Spinal cord (tissue), 10 donors: Measurements from ENCODE around the gene POU2AF3. TPM values are rescaled to one million over a fixed set of nuclear protein-coding genes. Genes with fewer than 3 reads are reported as not detected.

ENCODE experiments used
- DNase-seq, 6 donors: peaks; one replicate each; pipeline versions ENCODE4 v3.0.0 to v3.0.0-alpha.2; 2013 to 2015; ENCODE audit warnings: low spot score in 6 of 6, low read depth in 4 of 6
- H3K27ac ChIP-seq: one replicate; pipeline ENCODE4 v1.5.1; 2013; ENCODE audit warnings: low read depth, low read length, control low read depth
- H3K27me3 ChIP-seq: one replicate; pipeline ENCODE4 v1.6.1; 2013; ENCODE audit warnings: low read length; ENCODE audit not compliant: control insufficient read depth, insufficient read depth
- H3K36me3 ChIP-seq: one replicate; pipeline ENCODE4 v1.6.1; 2013; ENCODE audit warnings: low read length; ENCODE audit not compliant: control insufficient read depth, insufficient read depth
- H3K4me1 ChIP-seq: one replicate; pipeline ENCODE4 v1.6.1; 2013; ENCODE audit warnings: low read length; ENCODE audit not compliant: control insufficient read depth, insufficient read depth
- H3K4me3 ChIP-seq: one replicate; pipeline ENCODE4 v1.5.1; 2013; ENCODE audit warnings: low read depth, low read length, control low read depth
- H3K9me3 ChIP-seq: one replicate; pipeline ENCODE4 v1.6.1; 2013; ENCODE audit warnings: low read length; ENCODE audit not compliant: control insufficient read depth, insufficient read depth
- WGBS: methylation state at CpG from one replicate; pipeline ENCODE4 v1.1.5; 2013; ENCODE audit warnings: missing lambda C conversion rate; ENCODE audit not compliant: insufficient coverage; 5-methylcytosine and 5-hydroxymethylcytosine counted together
- polyA plus RNA-seq, 2 donors: library from polyadenylated mRNA; unstranded; fragments of 120-200 nt; gene quantifications; one replicate each; pipeline ENCODE4 v1.2.1, GENCODE V29; 2013; ENCODE audit not compliant: insufficient read length in 2 of 2
- total RNA-seq, 2 donors: library from RNA; depleted of rRNA in 1 of 2; stranded (reverse); fragments of 120-200 nt in 1 of 2; fragments of >200 nt in 1 of 2; gene quantifications; one replicate each; pipeline versions ENCODE4 v1.2.3 to v1.2.4, GENCODE V29; 2013 to 2014
- donor health status: healthy.

Gene POU2AF3
- total and polyA plus RNA-seq, 4 donors = 0.20 to 3.5 (median 2.6) TPM

DNA sequence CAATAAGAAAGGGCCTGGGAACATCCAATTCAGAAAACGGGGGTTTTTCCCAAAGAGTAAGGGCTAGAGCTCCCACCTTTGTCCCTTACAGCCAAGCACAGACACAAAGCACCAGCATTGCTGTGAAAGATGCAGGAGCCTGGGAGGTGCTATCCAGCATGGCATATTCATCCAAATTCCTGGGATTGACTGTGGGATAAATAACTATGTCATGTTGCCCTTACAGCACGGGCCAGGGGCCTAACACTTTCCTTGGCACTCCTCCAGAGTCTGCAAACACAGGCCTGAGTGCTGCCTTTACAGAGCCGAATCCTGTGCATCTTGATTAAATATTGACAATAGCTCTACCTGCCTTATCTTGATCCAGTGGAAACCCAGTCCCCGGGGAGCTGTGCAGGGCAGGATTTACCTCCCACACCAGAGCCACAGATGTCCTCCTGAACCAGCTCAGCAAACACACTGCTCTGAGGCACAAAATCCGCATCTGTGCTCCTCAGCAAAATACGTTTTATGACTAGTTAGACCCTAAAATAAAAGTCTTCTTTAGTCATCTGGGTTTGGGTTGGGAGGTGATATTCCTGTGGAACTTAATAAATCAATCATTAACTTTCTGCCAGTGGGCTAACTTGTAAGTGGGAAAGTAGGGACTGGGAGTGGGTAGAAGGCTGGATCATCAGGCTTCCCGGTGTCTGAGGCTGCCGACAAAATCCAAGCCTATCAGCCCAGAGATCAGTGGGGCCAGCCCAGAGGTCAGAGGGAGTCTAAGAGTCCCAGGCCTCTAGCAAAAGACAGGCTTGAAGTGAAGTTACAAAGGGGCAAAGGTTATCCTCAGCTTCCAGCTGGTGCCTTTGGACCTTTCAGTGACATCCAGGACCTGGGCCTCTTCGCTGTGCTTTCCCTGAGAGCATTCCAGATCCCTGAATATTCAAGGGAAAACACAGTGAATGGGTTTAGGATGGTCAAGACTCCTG lies 36.5 kb downstream of the POU2AF3 start:
- H3K36me3 ChIP-seq = no peaks in the 10 kb centered on the region
- H3K4me3 ChIP-seq = no peak overlapping the region
- H3K9me3 ChIP-seq = no peaks in the 10 kb centered on the region
- WGBS = 55% methylated on average over 7 of the region's 9 CpGs
- no peak for DNase-seq
- H3K4me1 ChIP-seq = peaks cover 6% of the 10 kb centered on the region
- H3K27ac ChIP-seq = no peak overlapping the region
- H3K27me3 ChIP-seq = no peaks in the 10 kb centered on the region

DNA sequence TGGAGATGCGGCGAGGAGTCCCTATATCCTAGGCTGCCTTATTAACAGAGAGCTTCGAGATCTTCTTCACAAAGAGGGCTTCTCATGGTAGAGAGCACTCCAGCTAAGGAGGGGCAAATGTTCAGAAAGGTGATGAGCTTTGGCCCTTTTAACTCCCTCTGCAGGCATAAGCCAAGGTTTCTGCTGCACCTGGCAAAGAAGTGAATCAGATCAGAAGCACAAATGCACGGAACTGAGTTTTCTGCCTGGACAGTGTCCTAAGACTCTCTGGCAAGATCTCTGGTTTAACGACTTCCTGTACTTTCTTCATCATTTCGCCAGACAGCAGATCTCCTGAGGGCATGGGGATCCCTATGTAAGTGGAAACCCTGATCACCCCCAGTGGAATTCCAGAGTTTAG lies 37.2 kb downstream of the POU2AF3 start:
- DNase-seq = no peak
- Histone ChIP-seq H3K4me1 (peaks cover under 1% of the 10 kb centered on the region), H3K27ac (no peak overlapping the region), H3K9me3 (no peaks in the 10 kb centered on the region), H3K36me3 (no peaks in the 10 kb centered on the region), H3K27me3 (no peaks in the 10 kb centered on the region), H3K4me3 (no peak overlapping the region)
- 80% methylated on average over 4 of the region's 6 CpGs for WGBS

DNA sequence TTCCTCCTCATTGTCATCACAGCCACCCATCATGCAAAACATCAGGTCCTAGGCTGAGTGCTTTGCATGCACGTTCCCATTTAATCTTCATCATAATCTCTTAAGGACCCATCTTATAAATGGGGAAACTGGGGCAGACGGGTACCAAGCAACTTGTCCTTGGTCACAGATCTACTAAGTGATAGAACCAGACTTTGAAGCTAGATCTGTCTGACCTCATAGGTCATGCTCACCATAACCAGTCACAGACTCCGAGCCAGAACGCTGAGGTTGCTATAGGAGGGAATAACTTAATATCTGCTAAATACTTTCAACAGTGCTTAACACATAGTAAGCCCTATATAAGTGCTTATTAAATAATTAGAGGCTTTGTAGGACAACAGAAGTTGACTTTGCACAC lies 37.7 kb downstream of the POU2AF3 start:
- WGBS = 94% methylated on average over 2 of the region's 4 CpGs

DNA sequence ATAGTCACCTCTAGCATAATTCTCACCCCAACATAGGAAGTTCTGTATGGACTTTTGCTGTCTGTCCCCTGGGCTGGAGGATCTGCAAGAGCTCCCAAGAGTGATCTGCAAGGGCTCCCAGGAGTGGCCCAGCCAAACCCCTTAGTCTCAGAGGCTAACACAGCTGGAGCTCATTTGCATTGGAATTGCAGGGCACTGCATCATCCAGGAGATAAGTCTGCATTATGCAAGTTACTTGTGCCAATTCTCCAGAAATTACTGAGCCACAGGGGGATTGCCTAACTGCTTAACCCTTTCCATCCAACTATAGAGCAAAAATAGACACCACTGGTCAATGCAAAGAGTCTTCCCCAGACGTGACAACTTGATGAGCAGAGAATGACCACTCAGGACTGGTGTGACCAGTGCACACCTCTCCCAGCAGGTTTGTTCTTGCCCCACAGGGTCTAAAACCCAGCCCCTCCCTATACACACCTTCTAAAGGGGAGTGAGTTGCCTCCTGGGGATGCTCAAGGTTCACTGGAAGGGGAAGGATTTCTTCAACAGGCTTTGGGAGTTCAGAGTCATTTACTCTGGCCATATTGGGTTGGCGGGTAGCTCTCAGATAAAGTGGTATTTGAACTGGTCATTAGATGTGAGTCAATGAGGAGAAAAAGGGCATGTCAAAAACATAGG lies 38.4 kb downstream of the POU2AF3 start:
- 83% methylated on average over 2 of the region's 2 CpGs for WGBS
- Histone ChIP-seq H3K27me3 (no peaks in the 10 kb centered on the region), H3K27ac (no peak overlapping the region), H3K36me3 (no peaks in the 10 kb centered on the region), H3K4me1 (no peaks in the 10 kb centered on the region), H3K9me3 (no peaks in the 10 kb centered on the region), H3K4me3 (no peak overlapping the region)
- no peak for DNase-seq

More for the DNA sequence above, 37.7 kb downstream of the POU2AF3 start:
- Histone ChIP-seq H3K4me3 (no peak overlapping the region), H3K27me3 (no peaks in the 10 kb centered on the region), H3K9me3 (no peaks in the 10 kb centered on the region), H3K4me1 (no peaks in the 10 kb centered on the region), H3K36me3 (no peaks in the 10 kb centered on the region), H3K27ac (no peak overlapping the region)
- no peak for DNase-seq

DNA sequence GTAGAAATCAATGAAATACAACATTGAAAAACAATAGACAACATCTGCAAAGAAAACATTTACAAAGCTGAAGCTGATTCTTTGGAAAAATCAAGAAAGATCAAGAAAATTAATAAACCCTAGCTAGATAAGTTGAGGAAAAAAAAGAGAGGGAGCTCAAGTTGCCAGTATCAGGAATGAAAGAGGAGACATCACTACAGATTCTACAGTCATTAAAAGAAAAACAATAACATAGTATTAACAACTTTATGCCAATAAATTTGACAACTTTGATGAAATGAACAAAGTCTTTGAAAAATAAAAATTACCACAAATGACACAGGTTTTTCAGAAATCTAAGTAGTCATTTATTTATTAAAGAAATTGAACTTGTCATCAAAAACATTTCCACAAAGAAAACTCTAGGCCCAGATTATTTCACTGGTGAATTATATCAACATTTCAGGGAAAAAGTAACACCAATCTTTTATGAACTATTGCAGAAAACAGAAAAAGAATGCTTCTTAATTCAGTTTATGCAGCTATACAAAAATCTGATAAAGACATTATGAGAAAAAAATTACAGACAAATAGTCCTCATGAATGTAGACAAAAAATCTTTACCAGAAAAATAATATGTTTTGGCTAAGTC lies 41.5 kb downstream of the POU2AF3 start:
- Histone ChIP-seq H3K27ac (no peak overlapping the region), H3K27me3 (no peaks in the 10 kb centered on the region), H3K36me3 (no peaks in the 10 kb centered on the region), H3K4me3 (no peak overlapping the region), H3K9me3 (no peaks in the 10 kb centered on the region), H3K4me1 (no peaks in the 10 kb centered on the region)
- DNase-seq = no peak

DNA sequence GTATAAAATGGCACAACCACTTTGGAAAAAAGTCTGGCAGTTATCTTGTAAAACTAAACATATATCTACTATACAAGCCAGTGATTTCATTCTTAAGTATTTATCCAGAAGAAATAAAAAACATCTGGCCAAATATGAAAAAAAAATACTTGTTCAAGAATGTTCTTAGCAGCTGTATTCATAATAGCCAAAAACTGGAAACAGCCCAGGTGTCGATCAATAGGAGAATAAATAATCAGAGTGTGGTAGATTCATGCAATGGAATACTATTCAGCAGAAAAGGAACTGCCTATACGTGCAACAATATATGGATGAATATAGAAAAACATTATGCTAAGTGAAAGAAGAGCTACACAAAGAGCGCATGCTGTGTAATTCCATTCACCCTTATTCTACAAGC lies 44.0 kb downstream of the POU2AF3 start:
- Histone ChIP-seq H3K4me3 (no peak overlapping the region), H3K36me3 (no peaks in the 10 kb centered on the region), H3K9me3 (no peaks in the 10 kb centered on the region), H3K4me1 (no peaks in the 10 kb centered on the region), H3K27ac (no peak overlapping the region), H3K27me3 (no peaks in the 10 kb centered on the region)
- no peak for DNase-seq
- 100% methylated on average over 1 of the region's 3 CpGs for WGBS

DNA sequence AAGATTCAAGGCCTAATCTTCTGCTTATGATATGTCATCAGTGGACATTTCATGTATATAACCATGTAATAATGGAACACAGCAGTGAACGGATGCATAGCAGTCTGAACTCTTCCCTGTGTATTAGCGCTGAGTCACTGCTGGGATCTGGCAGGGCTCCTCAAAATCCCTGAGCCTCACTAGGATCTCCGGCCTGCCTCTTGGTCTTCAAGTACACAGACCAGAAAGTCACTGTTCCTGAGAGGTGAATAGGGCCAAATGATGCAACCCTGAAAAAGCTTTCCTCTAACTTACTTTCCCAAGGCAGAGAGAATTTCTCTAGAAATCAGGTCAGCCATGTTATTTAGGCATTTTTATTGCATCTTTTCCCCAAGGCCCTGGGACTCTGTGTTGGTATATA lies 45.7 kb downstream of the POU2AF3 start:
- Histone ChIP-seq H3K27me3 (no peaks in the 10 kb centered on the region), H3K27ac (no peak overlapping the region), H3K9me3 (no peaks in the 10 kb centered on the region), H3K4me3 (no peak overlapping the region), H3K4me1 (no peaks in the 10 kb centered on the region), H3K36me3 (no peaks in the 10 kb centered on the region)
- 80% methylated on average over 2 of the region's 3 CpGs for WGBS
- no peak for DNase-seq

DNA sequence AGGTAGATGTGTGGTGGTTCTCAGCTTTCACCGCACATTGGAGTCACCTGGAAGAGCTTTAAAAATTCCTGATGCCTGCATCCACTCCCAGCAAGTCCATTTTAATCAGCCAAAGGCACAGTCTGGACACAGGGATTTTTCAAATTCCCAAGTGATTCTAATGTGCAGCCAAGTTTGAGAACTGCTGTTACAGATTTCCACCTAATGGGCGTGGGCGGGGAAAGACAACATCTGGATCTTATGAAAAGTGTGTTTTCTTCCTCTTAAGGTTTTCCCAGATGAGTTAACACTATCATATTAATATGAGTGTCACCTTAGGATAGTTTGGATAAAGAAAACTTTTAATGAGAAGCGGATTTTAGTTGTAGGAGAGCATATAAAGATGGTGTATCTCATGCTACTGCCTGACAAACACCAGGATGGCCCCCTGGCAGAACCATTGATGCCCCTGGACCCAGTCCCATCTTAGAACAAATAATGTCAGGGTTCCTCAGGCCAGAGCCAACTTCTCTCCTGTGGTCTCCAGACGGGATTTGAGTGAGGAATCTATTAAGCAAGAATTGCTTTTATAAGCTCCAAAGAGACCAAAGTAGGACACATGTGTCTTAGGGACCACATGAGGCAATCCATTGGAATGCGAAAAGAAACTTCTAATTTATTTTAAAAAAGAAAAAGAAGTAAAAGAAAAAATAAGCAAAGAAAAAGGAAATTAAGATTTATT lies 48.8 kb downstream of the POU2AF3 start:
- H3K27me3 ChIP-seq = no peaks in the 10 kb centered on the region
- no peak overlapping the region for H3K27ac ChIP-seq
- no CpG with 5 or more reads among the region's 6 CpGs for WGBS
- no peak overlapping the region for H3K4me3 ChIP-seq
- no peaks in the 10 kb centered on the region for H3K4me1 ChIP-seq
- H3K9me3 ChIP-seq = no peaks in the 10 kb centered on the region
- no peaks in the 10 kb centered on the region for H3K36me3 ChIP-seq
- no peak for DNase-seq

DNA sequence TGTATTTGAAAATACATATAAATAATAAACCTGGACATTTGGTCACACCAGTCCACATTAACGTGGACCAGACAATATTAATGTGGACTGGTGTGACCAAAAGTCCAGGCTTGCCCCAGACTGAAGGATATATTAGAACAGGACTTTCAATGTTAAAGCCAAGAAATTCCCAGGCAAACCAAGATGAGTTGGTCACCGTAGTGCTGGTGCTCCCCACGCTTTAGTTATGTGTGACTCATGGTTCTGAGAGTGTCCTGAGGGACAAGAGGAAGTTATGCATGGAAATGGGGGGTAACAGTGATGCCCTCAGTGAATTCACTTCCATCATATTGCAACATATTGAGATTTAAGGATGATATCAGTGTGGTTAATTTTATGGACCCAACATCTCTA lies 49.4 kb downstream of the POU2AF3 start:
- Histone ChIP-seq H3K9me3 (no peaks in the 10 kb centered on the region), H3K36me3 (no peaks in the 10 kb centered on the region), H3K4me1 (no peaks in the 10 kb centered on the region), H3K27ac (no peak overlapping the region), H3K4me3 (no peak overlapping the region), H3K27me3 (no peaks in the 10 kb centered on the region)
- WGBS = 80% methylated on average over 1 of the region's 3 CpGs
- DNase-seq = no peak
